LoVo (cell line): ENCODE data around the gene VASH2.
"Not testable (repeated sequence)": the region's sequence is repeated elsewhere in the genome, so short reads cannot be mapped to it uniquely, and the experiment has no call there.

Source experiments
- DNase-seq: peaks from one replicate; pipeline ENCODE4 v3.0.0-alpha.2; 2016; ENCODE audit warnings: low spot score

VASH2 gene

DNA sequence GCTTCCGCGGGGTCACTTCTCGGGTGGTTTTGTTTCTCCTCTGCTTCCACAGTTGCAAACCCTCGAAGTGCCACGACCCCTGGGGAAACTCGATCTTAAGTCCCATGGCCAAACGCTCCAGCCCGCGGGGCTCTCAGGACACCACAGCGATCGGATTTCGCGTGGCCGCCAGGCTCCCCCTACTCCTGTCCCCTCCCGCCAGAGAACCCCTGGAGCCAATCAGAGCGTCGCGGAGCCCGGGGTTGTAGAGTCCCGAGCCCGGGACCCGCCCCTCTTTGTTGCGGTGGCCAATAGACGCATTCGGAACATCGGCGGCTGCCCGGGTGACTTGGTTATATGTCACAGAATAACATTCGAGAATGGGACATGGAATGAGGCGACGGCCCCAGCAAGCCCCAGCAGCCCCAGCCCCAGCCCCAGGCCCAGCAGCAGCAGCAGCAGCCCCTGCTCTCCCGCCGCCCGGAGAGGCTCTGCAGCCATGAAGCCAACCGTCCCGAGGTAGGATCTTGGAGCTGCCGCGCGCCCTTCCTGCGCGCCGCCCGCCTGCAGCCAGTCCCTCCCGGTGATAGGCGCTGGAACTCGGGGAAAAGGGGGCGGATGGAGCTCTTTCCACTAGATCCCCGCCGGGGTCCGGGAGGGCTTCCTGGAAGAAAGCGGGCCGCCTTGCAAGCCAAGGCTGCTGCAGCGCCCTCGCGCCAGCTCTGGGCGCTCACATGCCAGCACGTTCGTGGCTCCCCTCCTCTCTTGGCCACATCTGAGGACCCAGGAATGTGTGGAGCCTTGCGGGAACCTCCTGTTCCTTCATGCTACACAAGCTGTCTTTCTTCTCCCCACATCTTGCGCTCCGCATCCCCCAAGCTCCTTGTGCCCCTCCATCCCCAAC lies at the start of gene VASH2:
TSS of gene VASH2 (plus strand) at position 299 of the 883 bp plus-strand sequence. CDS start 1,002 bp downstream, outside the sequence.
- peak; percentile 89 for DNase-seq

GRCh38 chr1:212901290-212901689 lies 49.1 kb upstream of the VASH2 start:
- DNase-seq: no peak

DNA sequence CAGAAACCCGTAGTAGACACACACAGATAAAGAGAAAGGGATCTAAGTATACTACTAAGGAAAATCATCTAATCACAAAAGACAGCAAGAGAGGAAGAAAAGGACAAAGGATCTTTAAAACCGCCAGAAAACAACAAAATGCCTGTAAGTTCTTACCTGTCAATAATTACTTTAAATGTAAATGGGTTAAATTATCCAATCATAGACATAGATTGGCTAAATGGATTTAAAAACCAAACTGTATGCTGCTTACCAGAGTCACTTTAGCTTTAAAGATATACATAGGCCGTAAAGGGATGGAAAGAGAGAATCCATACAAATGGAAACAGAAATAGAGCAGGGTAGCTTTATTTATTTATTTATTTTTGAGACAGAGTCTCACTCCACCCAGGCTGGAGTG lies 48.3 kb upstream of the VASH2 start:
- no peak for DNase-seq

GRCh38 chr1:212903664-212904063 lies 46.7 kb upstream of the VASH2 start:
- DNase-seq: no peak

- DNase-seq: not testable (repeated sequence)
Observed at GRCh38 chr1:212908071-212908470, 42.3 kb upstream of the VASH2 start.

GRCh38 chr1:212908971-212909370 lies 41.4 kb upstream of the VASH2 start:
- no peak for DNase-seq

DNA sequence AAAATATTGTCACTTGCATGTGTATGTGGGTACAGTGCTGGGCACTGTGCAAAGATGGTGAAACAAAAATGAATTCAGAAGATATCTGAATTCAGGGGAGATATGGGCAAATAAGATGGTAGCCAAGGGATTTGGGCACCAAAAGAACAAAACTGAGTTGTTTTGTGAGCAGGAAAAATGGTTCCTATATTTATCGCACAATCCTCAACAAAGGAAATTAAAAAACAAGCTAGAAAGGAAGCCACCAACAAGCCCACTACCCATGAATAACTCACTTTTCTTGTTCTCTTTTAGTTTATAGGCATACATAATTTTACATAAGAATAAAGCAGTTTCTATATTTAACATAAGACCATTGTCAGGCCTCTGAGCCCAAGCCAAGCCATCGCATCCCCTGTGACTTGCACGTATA lies 40.7 kb upstream of the VASH2 start:
- DNase-seq: no peak

GRCh38 chr1:212910213-212910612 lies 40.1 kb upstream of the VASH2 start:
- not testable (repeated sequence) for DNase-seq

- DNase-seq: not testable (repeated sequence)
Observed at GRCh38 chr1:212913638-212914037, 36.7 kb upstream of the VASH2 start.

DNA sequence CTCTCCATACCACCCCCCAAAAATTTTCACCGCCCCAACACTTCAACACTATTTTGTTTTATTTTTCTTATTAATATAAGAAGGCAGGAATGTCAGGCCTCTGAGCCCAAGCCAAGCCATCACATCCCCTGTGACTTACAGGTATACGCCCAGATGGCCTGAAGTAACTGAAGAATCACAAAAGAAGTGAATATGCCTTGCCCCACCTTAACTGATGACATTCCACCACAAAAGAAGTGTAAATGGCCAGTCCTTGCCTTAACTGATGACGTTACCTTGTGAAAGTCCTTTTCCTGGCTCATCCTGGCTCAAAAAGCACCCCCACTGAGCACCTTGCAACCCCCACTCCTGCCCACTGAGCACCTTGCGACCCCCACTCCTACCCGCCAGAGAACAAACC lies 36.2 kb upstream of the VASH2 start:
- not testable (repeated sequence) for DNase-seq

DNA sequence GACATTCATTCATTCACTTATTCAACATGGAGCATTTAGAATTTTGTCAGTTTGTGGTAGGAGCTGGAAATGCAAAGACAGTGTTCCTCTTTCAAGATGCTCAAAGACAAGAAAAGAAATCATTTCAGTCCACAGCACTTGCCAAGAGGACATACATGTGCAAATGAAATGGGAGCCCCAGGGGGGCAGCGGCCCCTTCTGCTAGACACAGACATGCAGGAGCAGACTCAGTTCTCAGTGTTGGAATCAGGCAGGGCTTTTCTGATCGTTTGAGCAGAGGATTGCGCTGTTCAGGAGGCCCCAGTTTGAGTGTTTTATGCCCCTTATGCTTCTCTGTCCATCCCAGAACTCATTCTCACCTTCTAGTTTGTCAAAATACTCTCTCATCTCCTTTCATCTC lies 35.6 kb upstream of the VASH2 start:
- no peak for DNase-seq

GRCh38 chr1:212915245-212916091 lies 34.9 kb upstream of the VASH2 start:
- DNase-seq: no peak

GRCh38 chr1:212916481-212917133 lies 33.7 kb upstream of the VASH2 start:
- DNase-seq: no peak

GRCh38 chr1:212917134-212917485 lies 33.2 kb upstream of the VASH2 start:
- DNase-seq: no peak

DNA sequence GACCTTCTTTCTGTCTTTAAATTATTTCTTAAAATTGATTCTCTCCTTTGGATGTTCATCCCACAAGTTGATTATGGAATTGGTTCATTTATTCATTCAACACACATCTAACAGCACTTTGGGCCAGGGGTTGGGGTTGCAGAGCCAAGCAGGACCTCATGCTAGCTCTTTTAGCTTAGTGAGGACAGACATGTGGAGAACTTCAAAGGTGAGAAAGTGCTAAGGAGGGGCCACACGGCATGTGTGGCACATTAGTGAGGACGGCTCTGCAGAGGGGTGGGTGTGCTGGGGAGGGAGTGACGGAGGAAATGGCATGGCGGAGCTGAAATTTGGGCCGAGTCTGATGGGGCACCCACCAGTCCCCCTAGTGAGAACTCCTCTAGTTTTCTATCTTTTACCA lies 32.5 kb upstream of the VASH2 start:
- DNase-seq: no peak

GRCh38 chr1:212918824-212919223 lies 31.5 kb upstream of the VASH2 start:
- DNase-seq: no peak

DNA sequence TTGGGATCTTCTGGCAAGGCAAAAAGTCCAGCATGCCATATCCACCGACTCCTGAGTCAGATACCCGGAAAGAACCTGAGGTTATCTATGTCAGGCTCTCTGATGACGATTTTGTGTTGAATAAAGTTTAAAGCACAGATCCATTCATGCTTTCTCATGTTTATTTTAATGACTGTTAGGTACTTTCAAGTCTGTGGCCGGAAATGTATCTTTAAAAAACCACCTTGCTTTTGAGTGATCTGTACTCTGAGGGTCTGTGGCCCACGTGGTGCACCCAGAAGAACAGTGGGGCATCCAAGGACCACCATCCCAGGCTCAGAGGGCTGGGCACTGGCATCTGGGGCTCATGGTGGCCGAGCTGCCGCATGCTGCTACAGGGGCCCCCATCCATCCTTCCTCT lies 30.1 kb upstream of the VASH2 start:
- DNase-seq: no peak

GRCh38 chr1:212920896-212921295 lies 29.4 kb upstream of the VASH2 start:
- DNase-seq: no peak

- no peak for DNase-seq
Observed at GRCh38 chr1:212922016-212922415, 28.3 kb upstream of the VASH2 start.

DNA sequence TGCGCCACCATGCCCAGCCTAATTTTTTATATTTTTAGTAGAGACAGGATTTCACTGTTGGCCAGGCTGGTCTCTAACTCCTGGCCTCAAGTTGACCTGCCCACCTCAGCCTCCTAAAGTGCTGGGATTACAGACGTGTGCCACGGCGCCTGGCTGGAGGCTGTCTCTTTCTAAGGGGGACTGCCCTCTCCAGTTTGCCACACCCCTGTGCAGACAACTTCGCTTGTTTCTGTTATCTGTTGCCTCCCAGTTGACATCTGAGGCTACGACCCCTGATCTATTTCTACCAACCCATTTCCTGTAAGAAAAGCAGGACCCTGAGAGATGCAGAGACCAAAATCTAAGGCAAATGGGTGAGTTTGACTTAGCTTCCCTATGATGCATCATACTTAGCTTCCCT lies 24.0 kb upstream of the VASH2 start:
- DNase-seq: no peak

DNA sequence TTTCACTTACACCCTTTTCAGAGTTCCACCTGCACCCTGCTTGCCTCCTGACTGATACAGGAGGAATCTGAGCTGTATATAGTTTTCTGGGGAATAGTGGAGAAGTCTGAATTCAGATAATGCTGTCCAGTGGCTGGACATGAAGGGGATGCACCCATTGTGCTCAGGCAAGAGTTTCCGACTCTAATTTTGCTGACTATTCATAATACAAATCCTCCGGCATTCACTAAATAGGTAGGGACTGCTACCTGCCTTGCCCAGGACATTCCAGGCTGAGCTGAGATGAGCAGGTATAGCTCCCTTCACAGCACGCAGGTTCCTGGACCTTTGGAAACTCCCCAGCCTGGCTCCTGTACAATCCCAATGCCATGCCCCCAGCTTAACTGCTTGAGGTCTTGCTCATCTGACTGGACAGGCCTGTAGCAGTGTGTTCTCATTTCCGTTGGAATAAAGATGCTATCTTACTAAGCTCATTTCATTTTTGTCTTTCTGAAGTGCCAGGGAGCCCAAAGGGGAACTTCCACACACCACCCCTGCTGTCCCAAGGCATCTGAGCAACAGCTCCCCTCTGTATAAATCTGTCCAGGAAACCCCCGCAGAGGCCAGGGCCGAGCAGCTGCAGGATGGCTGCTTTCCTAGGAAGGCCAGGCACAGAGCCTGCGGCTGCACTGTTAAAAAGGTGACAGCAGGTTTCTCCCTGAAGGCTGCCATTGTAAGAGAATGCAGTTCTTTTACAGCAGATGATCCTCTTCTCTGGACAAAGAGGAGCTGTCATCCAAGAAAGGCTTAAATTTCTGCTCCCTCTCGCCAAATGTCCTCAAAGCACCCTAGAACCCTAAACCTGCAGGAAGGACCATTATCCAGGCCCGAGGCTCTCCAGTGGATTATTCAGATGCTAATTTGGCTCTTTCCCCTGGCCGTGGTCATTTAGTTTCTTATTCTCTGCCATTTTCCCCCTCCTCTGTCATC lies 21.7 kb upstream of the VASH2 start:
- no peak for DNase-seq
